ENCODE results near the gene HDGFL3.
"Not testable (repeated sequence)": the region's sequence is repeated elsewhere in the genome, so short reads cannot be mapped to it uniquely, and the experiment has no call there.

Gene HDGFL3

DNA sequence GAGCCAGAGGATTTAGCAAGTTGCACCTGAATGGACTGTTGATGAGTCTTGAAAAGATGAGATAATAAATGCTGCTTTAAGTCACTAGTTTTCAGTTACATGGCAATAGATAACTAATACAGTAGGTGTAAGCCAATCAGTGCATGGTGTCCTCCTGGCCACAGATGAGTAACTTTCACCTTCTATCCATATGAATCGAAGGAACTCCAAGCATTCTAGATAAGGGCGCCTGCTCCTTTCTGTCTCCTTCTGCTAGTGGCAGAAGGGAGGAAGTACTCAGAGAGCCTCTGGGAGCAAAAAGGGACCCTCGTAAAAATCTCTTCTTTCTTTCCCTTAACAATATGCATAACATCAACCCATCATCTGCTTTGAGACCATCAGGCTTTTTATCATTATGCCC lies 62.9 kb downstream of the HDGFL3 start:
- H3K36me3 ChIP-seq (ENCODE audit: control insufficient read depth in 2 of 2, insufficient read depth in 2 of 2, low read length in 2 of 2), result no peaks in the 10 kb centered on the region
- no peak overlapping the region for H3K4me3 ChIP-seq (ENCODE audit: low read length in 2 of 2)
- H3K27ac ChIP-seq (ENCODE audit: low read depth in 2 of 2, low read length in 2 of 2), result no peak overlapping the region
- no peaks in the 10 kb centered on the region for H3K4me1 ChIP-seq (ENCODE audit: control insufficient read depth in 2 of 2, insufficient read depth in 2 of 2, low read length in 2 of 2)
- no peaks in the 10 kb centered on the region for H3K9me3 ChIP-seq (ENCODE audit: control insufficient read depth in 2 of 2, low read length in 2 of 2)
- H3K9ac ChIP-seq (ENCODE audit: low read depth in 1 of 2, low read length in 2 of 2), result no peak overlapping the region
- no peaks in the 10 kb centered on the region for H3K27me3 ChIP-seq (ENCODE audit: control insufficient read depth in 2 of 2, insufficient read depth in 2 of 2, low read length in 2 of 2)

DNA sequence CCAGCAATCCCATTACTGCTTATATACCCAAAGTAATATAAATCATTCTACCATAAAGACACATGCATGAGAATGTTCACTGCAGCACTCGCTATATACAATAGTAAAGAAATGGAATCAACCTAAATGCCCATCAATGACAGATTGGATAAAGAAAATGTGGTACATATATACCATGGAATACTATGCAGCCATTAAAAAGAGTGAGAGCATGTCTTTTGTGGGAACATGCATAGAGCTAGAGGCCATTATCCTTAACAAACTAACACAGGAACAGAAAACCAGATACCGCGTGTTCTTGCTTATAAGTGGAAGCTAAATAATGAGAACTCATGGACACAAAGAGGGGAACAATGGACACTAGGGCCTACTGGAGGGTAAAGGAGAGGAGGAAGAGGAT lies 65.5 kb downstream of the HDGFL3 start:
- H3K27ac ChIP-seq (ENCODE audit: low read depth in 2 of 2, low read length in 2 of 2); H3K9me3 ChIP-seq (ENCODE audit: control insufficient read depth in 2 of 2, low read length in 2 of 2); H3K9ac ChIP-seq (ENCODE audit: low read depth in 1 of 2, low read length in 2 of 2); H3K27me3 ChIP-seq (ENCODE audit: control insufficient read depth in 2 of 2, insufficient read depth in 2 of 2, low read length in 2 of 2); H3K36me3 ChIP-seq (ENCODE audit: control insufficient read depth in 2 of 2, insufficient read depth in 2 of 2, low read length in 2 of 2); H3K4me3 ChIP-seq (ENCODE audit: low read length in 2 of 2); H3K4me1 ChIP-seq (ENCODE audit: control insufficient read depth in 2 of 2, insufficient read depth in 2 of 2, low read length in 2 of 2): not testable (repeated sequence)

DNA sequence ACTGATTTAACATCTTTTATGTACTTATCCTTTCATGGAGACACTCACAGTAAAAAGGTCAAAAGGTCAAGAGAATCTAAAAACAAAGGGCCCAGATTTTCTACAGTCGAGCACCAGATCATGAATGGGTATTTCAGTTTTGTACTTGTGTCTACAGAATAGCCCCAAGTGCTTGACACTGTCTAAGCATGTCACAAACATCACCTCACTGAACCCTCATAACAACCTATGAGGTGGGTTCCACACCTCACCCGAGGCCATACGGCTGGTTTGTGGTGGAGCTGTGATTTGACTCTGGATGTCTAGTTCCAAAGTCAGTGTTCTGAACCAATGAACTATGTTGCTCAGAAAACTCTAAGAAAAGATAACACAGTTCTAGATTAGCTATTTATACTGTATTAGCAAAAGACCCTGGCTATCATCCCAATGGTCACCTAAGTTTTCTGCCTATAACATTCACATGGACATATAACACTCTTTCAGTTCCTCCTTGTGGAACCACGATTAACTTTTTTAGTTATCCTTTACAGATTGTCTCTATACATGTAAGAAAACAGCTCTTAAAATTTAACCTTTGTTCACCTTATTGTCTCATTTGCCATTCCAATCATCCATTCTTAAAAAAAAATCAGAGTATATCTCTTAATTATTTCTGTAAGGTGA lies 74.6 kb downstream of the HDGFL3 start:
- H3K27me3 ChIP-seq (ENCODE audit: control insufficient read depth in 2 of 2, insufficient read depth in 2 of 2, low read length in 2 of 2), result no peaks in the 10 kb centered on the region
- H3K36me3 ChIP-seq (ENCODE audit: control insufficient read depth in 2 of 2, insufficient read depth in 2 of 2, low read length in 2 of 2), result no peaks in the 10 kb centered on the region
- H3K9me3 ChIP-seq (ENCODE audit: control insufficient read depth in 2 of 2, low read length in 2 of 2), result no peaks in the 10 kb centered on the region
- H3K4me3 ChIP-seq (ENCODE audit: low read length in 2 of 2), result no peak overlapping the region
- H3K4me1 ChIP-seq (ENCODE audit: control insufficient read depth in 2 of 2, insufficient read depth in 2 of 2, low read length in 2 of 2), result no peaks in the 10 kb centered on the region
- no peak overlapping the region for H3K9ac ChIP-seq (ENCODE audit: low read depth in 1 of 2, low read length in 2 of 2)
- H3K27ac ChIP-seq (ENCODE audit: low read depth in 2 of 2, low read length in 2 of 2), result no peak overlapping the region

DNA sequence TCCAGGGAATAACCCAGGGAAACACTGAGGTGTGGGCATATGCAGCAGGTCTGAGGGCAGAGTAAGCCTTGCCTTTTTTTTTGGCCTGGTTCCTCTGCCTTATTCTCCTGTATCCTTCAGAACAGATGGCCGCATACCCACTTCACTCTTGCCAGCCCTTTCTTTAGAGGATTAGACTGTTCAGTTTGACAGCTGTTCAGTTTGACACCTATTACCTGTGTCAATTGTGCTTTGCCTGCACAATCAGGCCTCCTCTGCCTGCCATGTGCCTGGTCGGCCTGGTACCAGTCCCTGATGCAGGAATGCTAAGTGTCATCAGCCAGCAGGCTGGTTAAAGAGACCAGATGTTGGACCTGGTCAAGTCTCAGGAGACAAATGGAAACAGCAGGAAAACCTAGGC lies 77.8 kb downstream of the HDGFL3 start:
- no peak overlapping the region for H3K27ac ChIP-seq (ENCODE audit: low read depth in 2 of 2, low read length in 2 of 2)
- no peaks in the 10 kb centered on the region for H3K36me3 ChIP-seq (ENCODE audit: control insufficient read depth in 2 of 2, insufficient read depth in 2 of 2, low read length in 2 of 2)
- H3K9ac ChIP-seq (ENCODE audit: low read depth in 1 of 2, low read length in 2 of 2), result no peak overlapping the region

DNA sequence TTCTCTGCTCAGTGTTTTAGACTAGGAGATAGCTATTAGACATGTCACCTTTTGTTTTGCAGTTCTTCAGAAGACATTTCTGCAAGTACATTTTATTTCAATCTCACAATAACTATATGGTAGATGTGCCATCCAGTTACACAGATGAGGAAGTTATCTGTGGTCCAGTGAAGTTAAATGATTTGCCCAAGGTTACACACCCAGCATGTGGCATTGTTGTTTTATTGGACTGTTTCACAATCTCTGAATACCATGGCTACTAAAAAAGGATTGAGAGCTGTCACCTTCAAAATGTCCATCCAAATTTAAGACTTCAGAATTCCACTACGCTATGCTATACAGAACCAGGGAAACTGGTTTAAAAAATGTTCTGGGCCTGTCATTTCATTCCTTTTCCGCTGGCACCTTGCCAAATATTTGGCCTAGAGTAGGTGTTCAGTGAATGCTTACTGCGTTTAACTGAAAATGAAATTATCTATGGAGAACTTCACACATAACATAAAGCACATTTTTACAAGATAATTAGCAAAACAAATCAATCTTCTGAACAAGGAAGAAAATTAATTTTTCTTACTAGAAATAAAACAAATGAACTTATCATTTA lies 80.0 kb downstream of the HDGFL3 start:
- no peaks in the 10 kb centered on the region for H3K9me3 ChIP-seq (ENCODE audit: control insufficient read depth in 2 of 2, low read length in 2 of 2)
- no peaks in the 10 kb centered on the region for H3K4me1 ChIP-seq (ENCODE audit: control insufficient read depth in 2 of 2, insufficient read depth in 2 of 2, low read length in 2 of 2)
- H3K4me3 ChIP-seq (ENCODE audit: low read length in 2 of 2), result no peak overlapping the region
- H3K27ac ChIP-seq (ENCODE audit: low read depth in 2 of 2, low read length in 2 of 2), result no peak overlapping the region
- H3K9ac ChIP-seq (ENCODE audit: low read depth in 1 of 2, low read length in 2 of 2), result no peak overlapping the region
- H3K27me3 ChIP-seq (ENCODE audit: control insufficient read depth in 2 of 2, insufficient read depth in 2 of 2, low read length in 2 of 2), result no peaks in the 10 kb centered on the region
- no peaks in the 10 kb centered on the region for H3K36me3 ChIP-seq (ENCODE audit: control insufficient read depth in 2 of 2, insufficient read depth in 2 of 2, low read length in 2 of 2)

More for the DNA sequence above, 77.8 kb downstream of the HDGFL3 start:
- Histone ChIP-seq H3K27me3 (ENCODE audit: control insufficient read depth in 2 of 2, insufficient read depth in 2 of 2, low read length in 2 of 2) (no peaks in the 10 kb centered on the region), H3K4me1 (ENCODE audit: control insufficient read depth in 2 of 2, insufficient read depth in 2 of 2, low read length in 2 of 2) (no peaks in the 10 kb centered on the region), H3K9me3 (ENCODE audit: control insufficient read depth in 2 of 2, low read length in 2 of 2) (no peaks in the 10 kb centered on the region), H3K4me3 (ENCODE audit: low read length in 2 of 2) (no peak overlapping the region)

DNA sequence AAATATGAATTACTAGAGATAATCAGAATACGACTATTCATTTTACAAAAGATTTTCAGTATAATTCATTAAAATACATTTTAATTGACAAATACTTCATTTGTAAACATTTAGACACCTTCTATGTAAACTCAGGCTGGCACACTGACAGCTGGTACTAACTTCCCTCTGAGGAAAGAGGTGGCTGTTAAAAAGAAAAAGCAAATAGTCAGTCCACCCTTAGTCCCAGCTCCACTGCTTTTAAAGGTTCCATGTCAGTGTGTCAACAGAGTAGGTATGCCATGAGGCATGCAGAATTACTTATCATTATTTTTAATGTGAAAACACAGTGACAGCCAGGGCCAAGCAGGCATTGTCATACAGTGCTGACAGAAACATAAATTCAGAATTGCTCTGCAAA lies 84.1 kb downstream of the HDGFL3 start:
- Histone ChIP-seq H3K4me3 (ENCODE audit: low read length in 2 of 2) (no peak overlapping the region), H3K27me3 (ENCODE audit: control insufficient read depth in 2 of 2, insufficient read depth in 2 of 2, low read length in 2 of 2) (no peaks in the 10 kb centered on the region), H3K36me3 (ENCODE audit: control insufficient read depth in 2 of 2, insufficient read depth in 2 of 2, low read length in 2 of 2) (no peaks in the 10 kb centered on the region), H3K4me1 (ENCODE audit: control insufficient read depth in 2 of 2, insufficient read depth in 2 of 2, low read length in 2 of 2) (no peaks in the 10 kb centered on the region), H3K27ac (ENCODE audit: low read depth in 2 of 2, low read length in 2 of 2) (no peak overlapping the region), H3K9ac (ENCODE audit: low read depth in 1 of 2, low read length in 2 of 2) (no peak overlapping the region), H3K9me3 (ENCODE audit: control insufficient read depth in 2 of 2, low read length in 2 of 2) (no peaks in the 10 kb centered on the region)

DNA sequence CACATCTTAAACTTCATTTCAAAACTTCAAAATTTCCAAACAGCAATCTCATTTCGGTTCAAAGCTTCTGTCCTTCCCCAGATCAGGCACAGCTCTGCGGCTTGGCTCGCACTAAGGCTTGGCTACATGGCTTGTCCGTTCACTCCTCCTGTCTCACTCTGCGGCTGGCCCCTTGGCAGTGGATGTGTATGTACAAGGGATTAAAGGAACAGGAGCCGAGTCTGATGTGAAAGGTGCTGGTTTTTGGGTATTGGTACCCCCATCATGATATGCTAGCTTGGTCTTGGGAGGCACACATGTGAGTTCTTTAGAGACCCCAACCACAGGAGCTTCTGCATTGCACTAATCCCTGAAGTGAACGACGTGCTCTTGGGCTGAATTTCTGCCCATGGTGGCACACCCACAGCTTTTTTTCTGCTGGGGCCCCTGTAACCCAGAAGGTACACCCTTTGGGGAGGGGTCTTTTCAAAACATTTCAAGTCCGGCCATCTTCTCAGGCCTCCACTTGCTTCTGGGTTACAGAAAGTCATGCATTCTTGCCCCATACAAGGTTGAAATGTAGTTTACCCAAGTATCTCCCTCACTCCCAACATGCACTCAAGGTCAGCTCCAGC lies 87.5 kb downstream of the HDGFL3 start:
- H3K9ac ChIP-seq (ENCODE audit: low read depth in 1 of 2, low read length in 2 of 2), result no peak overlapping the region
- H3K27ac ChIP-seq (ENCODE audit: low read depth in 2 of 2, low read length in 2 of 2), result no peak overlapping the region
- no peaks in the 10 kb centered on the region for H3K27me3 ChIP-seq (ENCODE audit: control insufficient read depth in 2 of 2, insufficient read depth in 2 of 2, low read length in 2 of 2)
- H3K9me3 ChIP-seq (ENCODE audit: control insufficient read depth in 2 of 2, low read length in 2 of 2), result no peaks in the 10 kb centered on the region
- no peaks in the 10 kb centered on the region for H3K4me1 ChIP-seq (ENCODE audit: control insufficient read depth in 2 of 2, insufficient read depth in 2 of 2, low read length in 2 of 2)
- no peak overlapping the region for H3K4me3 ChIP-seq (ENCODE audit: low read length in 2 of 2)
- no peaks in the 10 kb centered on the region for H3K36me3 ChIP-seq (ENCODE audit: control insufficient read depth in 2 of 2, insufficient read depth in 2 of 2, low read length in 2 of 2)

DNA sequence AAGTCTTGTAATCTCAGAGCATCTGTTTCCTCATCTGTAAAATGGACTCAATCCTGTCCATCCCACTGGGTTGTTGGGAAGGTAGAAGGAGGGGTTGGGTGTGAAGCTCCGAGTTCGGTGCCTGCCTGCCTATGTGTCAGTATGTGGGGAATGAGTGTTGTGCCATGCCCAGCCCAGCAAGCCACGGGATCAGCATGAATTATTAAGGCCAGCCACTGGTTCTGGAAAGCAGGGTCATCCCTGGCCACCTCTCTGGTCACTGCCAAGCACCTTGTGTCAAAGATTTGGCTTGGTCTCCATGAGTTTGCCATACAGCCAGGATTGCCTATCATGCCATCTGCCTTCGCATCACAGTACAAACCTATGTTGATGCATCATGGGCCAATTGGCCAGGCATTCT lies 88.7 kb downstream of the HDGFL3 start:
- Histone ChIP-seq H3K9me3 (ENCODE audit: control insufficient read depth in 2 of 2, low read length in 2 of 2) (no peaks in the 10 kb centered on the region), H3K9ac (ENCODE audit: low read depth in 1 of 2, low read length in 2 of 2) (no peak overlapping the region), H3K36me3 (ENCODE audit: control insufficient read depth in 2 of 2, insufficient read depth in 2 of 2, low read length in 2 of 2) (no peaks in the 10 kb centered on the region), H3K27me3 (ENCODE audit: control insufficient read depth in 2 of 2, insufficient read depth in 2 of 2, low read length in 2 of 2) (no peaks in the 10 kb centered on the region), H3K4me3 (ENCODE audit: low read length in 2 of 2) (no peak overlapping the region), H3K4me1 (ENCODE audit: control insufficient read depth in 2 of 2, insufficient read depth in 2 of 2, low read length in 2 of 2) (no peaks in the 10 kb centered on the region), H3K27ac (ENCODE audit: low read depth in 2 of 2, low read length in 2 of 2) (no peak overlapping the region)

DNA sequence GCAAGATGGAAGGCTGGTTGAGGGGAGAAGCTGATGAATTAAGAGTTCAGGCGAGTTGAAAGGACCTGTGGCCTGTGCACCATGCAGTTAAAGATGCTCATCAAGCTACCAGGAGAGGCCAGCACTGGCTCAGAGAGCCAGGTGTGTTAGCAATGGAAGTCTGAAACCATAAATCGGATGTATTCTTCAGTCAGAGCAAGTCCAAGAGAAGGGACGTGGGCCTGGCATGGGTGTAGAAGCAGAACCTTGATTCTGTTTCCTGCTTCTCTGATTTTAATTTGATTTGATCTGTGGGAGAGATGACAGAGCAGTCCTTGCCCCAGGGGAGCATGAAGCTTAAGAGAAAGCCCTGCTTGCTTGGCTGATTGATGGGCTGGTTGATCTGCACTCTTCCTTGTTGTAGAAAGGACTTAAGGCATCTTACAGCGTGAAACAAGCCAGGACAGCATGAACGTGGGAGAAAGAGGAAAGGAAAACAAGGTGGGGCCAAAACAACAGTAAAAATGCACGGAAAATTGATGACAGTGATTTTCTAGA lies 89.3 kb downstream of the HDGFL3 start:
- Histone ChIP-seq H3K27ac (ENCODE audit: low read depth in 2 of 2, low read length in 2 of 2) (no peak overlapping the region), H3K36me3 (ENCODE audit: control insufficient read depth in 2 of 2, insufficient read depth in 2 of 2, low read length in 2 of 2) (no peaks in the 10 kb centered on the region), H3K4me3 (ENCODE audit: low read length in 2 of 2) (no peak overlapping the region), H3K4me1 (ENCODE audit: control insufficient read depth in 2 of 2, insufficient read depth in 2 of 2, low read length in 2 of 2) (no peaks in the 10 kb centered on the region), H3K9ac (ENCODE audit: low read depth in 1 of 2, low read length in 2 of 2) (no peak overlapping the region), H3K27me3 (ENCODE audit: control insufficient read depth in 2 of 2, insufficient read depth in 2 of 2, low read length in 2 of 2) (no peaks in the 10 kb centered on the region), H3K9me3 (ENCODE audit: control insufficient read depth in 2 of 2, low read length in 2 of 2) (no peaks in the 10 kb centered on the region)

DNA sequence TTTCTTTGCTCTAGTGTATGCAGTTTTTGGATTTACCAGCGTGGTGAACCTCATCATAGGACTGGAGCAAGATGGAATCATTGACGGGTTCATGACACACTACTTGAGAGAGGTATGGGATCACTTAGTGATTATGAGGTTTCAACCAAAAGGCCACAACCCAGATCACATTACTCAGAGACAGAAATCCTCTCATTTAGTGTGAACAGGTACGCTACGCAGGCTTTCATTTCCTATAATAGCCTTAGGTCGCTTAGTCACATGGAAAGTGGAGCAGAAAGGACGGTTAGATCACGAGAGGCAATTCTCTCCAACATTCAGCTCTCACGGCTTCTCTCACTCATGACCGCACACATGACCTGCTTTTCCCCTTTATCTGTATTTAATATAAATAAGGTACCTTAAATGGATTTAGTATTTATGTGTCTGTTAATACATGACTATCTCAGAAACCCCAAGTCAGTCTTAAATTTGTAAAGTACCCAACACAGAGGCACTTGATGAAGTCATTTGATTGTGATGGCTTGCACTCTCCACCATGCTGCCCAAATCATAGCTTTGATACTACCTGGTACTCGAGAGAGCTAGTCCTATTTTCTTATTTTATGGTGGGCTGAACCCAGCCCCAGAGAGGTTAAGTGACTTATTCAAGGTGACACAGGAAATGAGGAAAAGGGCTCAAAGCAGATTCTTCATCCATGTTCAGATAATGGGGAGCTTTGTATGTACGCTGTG lies 91.6 kb downstream of the HDGFL3 start:
- Histone ChIP-seq H3K4me3 (ENCODE audit: low read length in 2 of 2) (no peak overlapping the region), H3K27me3 (ENCODE audit: control insufficient read depth in 2 of 2, insufficient read depth in 2 of 2, low read length in 2 of 2) (no peaks in the 10 kb centered on the region), H3K27ac (ENCODE audit: low read depth in 2 of 2, low read length in 2 of 2) (no peak overlapping the region), H3K36me3 (ENCODE audit: control insufficient read depth in 2 of 2, insufficient read depth in 2 of 2, low read length in 2 of 2) (no peaks in the 10 kb centered on the region), H3K9me3 (ENCODE audit: control insufficient read depth in 2 of 2, low read length in 2 of 2) (no peaks in the 10 kb centered on the region), H3K9ac (ENCODE audit: low read depth in 1 of 2, low read length in 2 of 2) (no peak overlapping the region), H3K4me1 (ENCODE audit: control insufficient read depth in 2 of 2, insufficient read depth in 2 of 2, low read length in 2 of 2) (no peaks in the 10 kb centered on the region)
